ENCODE measurements around the gene NCR2.

The NCR2 gene

DNA sequence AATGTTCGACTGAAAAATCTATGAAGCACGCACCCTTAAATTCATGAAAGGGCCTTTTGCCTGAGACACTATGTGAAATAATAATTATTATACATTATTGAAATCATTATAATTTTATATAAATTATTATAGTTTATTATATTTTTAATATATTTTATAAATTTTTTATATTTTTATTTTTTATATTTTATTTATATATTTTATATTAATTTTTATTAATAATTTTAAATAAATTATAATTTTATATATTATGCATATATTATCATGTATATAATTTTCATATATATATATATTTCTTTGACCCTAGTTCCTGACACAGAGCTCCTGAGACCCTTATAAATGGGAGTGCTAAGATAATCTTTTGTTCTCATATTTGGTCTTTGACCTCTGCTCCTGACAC is 13.5 kb downstream of the NCR2 start (continued):
- TF ChIP-seq, protein P1, sequence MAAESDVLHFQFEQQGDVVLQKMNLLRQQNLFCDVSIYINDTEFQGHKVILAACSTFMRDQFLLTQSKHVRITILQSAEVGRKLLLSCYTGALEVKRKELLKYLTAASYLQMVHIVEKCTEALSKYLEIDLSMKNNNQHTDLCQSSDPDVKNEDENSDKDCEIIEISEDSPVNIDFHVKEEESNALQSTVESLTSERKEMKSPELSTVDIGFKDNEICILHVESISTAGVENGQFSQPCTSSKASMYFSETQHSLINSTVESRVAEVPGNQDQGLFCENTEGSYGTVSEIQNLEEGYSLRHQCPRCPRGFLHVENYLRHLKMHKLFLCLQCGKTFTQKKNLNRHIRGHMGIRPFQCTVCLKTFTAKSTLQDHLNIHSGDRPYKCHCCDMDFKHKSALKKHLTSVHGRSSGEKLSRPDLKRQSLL (tag by site-specific recombination; IDR thresholded peaks at IDR 0.05), result no peak
- TF ChIP-seq ZNF426 (tag by site-specific recombination; IDR thresholded peaks at IDR 0.05) (no peak), SETDB1 (IDR thresholded peaks at IDR 0.05; ENCODE audit: insufficient read length, low read length) (no peak)
- TF ChIP-seq, protein P2, sequence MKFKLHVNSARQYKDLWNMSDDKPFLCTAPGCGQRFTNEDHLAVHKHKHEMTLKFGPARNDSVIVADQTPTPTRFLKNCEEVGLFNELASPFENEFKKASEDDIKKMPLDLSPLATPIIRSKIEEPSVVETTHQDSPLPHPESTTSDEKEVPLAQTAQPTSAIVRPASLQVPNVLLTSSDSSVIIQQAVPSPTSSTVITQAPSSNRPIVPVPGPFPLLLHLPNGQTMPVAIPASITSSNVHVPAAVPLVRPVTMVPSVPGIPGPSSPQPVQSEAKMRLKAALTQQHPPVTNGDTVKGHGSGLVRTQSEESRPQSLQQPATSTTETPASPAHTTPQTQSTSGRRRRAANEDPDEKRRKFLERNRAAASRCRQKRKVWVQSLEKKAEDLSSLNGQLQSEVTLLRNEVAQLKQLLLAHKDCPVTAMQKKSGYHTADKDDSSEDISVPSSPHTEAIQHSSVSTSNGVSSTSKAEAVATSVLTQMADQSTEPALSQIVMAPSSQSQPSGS (tag by site-specific recombination; IDR thresholded peaks at IDR 0.05; ENCODE audit: low read depth), result no peak

DNA sequence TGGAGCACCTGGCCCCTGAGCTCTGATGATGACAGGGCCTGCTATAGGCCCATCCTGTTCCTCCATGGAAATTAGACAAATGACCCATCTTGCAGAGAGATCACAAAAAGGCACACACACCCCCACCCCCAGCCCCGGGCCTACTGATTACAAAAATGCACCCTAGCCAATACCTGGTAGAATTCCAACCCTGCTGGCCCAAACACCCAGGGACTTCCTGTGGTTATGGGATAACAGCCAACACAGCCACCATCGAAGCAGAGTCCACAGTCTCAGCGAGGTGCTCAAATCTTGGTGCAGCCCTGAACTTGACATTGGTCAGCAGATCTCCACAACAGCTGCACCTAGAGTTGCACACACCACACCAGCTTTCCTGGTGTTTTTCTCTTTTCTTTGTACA is 17.0 kb downstream of the NCR2 start:
- CTCF ChIA-PET, result interaction anchor here (0.6 to 7.5 kb wide), 5 partner anchors 15 to 246 kb away, joined by 3 to 61 read pairs (median 3); no protein-coding TSS in a partner anchor
- H3K4me1 ChIP-seq (ENCODE audit: control insufficient read depth, insufficient read depth, low read length), result no peaks in the 10 kb centered on the region
- POLR2A ChIA-PET, result interaction anchor here (0.5 to 0.7 kb wide), 2 partner anchors 18 to 435 kb away, joined by 3 read pairs; partner anchors contain the start of gene TOMM6
- peaks cover 3% of the 10 kb centered on the region; the same call in 1 of the 2 replicates for H3K9me3 ChIP-seq (ENCODE audit: control insufficient read depth, insufficient read depth, low read depth, low read length)
- TF ChIP-seq WT1 (tag by site-specific recombination; IDR thresholded peaks at IDR 0.05), result no peak
- no peak for TF ChIP-seq KLF1 (tag by site-specific recombination; IDR thresholded peaks at IDR 0.05)
- TF ChIP-seq, protein P3, sequence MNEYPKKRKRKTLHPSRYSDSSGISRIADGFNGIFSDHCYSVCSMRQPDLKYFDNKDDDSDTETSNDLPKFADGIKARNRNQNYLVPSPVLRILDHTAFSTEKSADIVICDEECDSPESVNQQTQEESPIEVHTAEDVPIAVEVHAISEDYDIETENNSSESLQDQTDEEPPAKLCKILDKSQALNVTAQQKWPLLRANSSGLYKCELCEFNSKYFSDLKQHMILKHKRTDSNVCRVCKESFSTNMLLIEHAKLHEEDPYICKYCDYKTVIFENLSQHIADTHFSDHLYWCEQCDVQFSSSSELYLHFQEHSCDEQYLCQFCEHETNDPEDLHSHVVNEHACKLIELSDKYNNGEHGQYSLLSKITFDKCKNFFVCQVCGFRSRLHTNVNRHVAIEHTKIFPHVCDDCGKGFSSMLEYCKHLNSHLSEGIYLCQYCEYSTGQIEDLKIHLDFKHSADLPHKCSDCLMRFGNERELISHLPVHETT (tag by site-specific recombination; IDR thresholded peaks at IDR 0.05), result no peak
- TF ChIP-seq ZBTB21 (tag by site-specific recombination; IDR thresholded peaks at IDR 0.05), result no peak
- no peak for TF ChIP-seq KLF8 (tag by site-specific recombination; IDR thresholded peaks at IDR 0.05)
- TF ChIP-seq, protein P4, sequence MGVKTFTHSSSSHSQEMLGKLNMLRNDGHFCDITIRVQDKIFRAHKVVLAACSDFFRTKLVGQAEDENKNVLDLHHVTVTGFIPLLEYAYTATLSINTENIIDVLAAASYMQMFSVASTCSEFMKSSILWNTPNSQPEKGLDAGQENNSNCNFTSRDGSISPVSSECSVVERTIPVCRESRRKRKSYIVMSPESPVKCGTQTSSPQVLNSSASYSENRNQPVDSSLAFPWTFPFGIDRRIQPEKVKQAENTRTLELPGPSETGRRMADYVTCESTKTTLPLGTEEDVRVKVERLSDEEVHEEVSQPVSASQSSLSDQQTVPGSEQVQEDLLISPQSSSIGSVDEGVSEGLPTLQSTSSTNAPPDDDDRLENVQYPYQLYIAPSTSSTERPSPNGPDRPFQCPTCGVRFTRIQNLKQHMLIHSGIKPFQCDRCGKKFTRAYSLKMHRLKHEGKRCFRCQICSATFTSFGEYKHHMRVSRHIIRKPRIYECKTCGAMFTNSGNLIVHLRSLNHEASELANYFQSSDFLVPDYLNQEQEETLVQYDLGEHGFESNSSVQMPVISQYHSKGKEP (tag by site-specific recombination; IDR thresholded peaks at IDR 0.05), result no peak
- no peak for TF ChIP-seq ZNF302 (tag by site-specific recombination; IDR thresholded peaks at IDR 0.05; ENCODE audit: low read depth)
- no peak for TF ChIP-seq ZNF175 (tag by site-specific recombination; IDR thresholded peaks at IDR 0.05)
- TF ChIP-seq, protein P5, sequence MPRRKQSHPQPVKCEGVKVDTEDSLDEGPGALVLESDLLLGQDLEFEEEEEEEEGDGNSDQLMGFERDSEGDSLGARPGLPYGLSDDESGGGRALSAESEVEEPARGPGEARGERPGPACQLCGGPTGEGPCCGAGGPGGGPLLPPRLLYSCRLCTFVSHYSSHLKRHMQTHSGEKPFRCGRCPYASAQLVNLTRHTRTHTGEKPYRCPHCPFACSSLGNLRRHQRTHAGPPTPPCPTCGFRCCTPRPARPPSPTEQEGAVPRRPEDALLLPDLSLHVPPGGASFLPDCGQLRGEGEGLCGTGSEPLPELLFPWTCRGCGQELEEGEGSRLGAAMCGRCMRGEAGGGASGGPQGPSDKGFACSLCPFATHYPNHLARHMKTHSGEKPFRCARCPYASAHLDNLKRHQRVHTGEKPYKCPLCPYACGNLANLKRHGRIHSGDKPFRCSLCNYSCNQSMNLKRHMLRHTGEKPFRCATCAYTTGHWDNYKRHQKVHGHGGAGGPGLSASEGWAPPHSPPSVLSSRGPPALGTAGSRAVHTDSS (tag by site-specific recombination; IDR thresholded peaks at IDR 0.05), result no peak
- TF ChIP-seq, protein P6, sequence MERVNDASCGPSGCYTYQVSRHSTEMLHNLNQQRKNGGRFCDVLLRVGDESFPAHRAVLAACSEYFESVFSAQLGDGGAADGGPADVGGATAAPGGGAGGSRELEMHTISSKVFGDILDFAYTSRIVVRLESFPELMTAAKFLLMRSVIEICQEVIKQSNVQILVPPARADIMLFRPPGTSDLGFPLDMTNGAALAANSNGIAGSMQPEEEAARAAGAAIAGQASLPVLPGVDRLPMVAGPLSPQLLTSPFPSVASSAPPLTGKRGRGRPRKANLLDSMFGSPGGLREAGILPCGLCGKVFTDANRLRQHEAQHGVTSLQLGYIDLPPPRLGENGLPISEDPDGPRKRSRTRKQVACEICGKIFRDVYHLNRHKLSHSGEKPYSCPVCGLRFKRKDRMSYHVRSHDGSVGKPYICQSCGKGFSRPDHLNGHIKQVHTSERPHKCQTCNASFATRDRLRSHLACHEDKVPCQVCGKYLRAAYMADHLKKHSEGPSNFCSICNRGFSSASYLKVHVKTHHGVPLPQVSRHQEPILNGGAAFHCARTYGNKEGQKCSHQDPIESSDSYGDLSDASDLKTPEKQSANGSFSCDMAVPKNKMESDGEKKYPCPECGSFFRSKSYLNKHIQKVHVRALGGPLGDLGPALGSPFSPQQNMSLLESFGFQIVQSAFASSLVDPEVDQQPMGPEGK (tag by site-specific recombination; IDR thresholded peaks at IDR 0.05), result no peak
- TF ChIP-seq, protein P7, sequence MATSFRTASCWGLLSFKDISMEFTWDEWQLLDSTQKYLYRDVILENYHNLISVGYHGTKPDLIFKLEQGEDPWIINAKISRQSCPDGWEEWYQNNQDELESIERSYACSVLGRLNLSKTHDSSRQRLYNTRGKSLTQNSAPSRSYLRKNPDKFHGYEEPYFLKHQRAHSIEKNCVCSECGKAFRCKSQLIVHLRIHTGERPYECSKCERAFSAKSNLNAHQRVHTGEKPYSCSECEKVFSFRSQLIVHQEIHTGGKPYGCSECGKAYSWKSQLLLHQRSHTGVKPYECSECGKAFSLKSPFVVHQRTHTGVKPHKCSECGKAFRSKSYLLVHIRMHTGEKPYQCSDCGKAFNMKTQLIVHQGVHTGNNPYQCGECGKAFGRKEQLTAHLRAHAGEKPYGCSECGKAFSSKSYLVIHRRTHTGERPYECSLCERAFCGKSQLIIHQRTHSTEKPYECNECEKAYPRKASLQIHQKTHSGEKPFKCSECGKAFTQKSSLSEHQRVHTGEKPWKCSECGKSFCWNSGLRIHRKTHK (tag by site-specific recombination; IDR thresholded peaks at IDR 0.05), result no peak
- TF ChIP-seq ZNF777 (tag by site-specific recombination; IDR thresholded peaks at IDR 0.05; ENCODE audit: borderline replicate concordance), result no peak
- no peak for TF ChIP-seq ZFHX2 (tag by site-specific recombination; conservative IDR thresholded peaks at IDR 0.05)
- no peak for TF ChIP-seq ZNF311 (tag by site-specific recombination; IDR thresholded peaks at IDR 0.05; ENCODE audit: borderline replicate concordance)
- no peak for TF ChIP-seq ZNF223 (tag by site-specific recombination; IDR thresholded peaks at IDR 0.05)
- TF ChIP-seq ZNF76 (tag by site-specific recombination; IDR thresholded peaks at IDR 0.05; ENCODE audit: borderline replicate concordance, low read depth), result no peak
- TF ChIP-seq ZBTB48 (tag by site-specific recombination; IDR thresholded peaks at IDR 0.05), result no peak
- H3K27ac ChIP-seq (ENCODE audit: extremely low read depth, low read depth, low read length), result no peak overlapping the region
- H3K4me3 ChIP-seq (ENCODE audit: low read depth, low read length), result no peak overlapping the region
- H3K36me3 ChIP-seq (ENCODE audit: control insufficient read depth in 2 of 2, insufficient read depth in 1 of 2, low read length in 2 of 2), result no peaks in the 10 kb centered on the region

Measured in HEK293 (cell line).